NB4 (cell line): Measurements from ENCODE around the gene C4BPB.

Experiments used
- CTCF ChIP-seq: IDR thresholded peaks from one replicate; pipeline ENCODE4 v1.5.1; 2012; ENCODE audit warnings: low read depth, low read length
- MYC ChIP-seq: IDR thresholded peaks from 2 replicates; pipeline ENCODE4 v1.6.1; 2011; ENCODE audit warnings: low read depth, low read length
- POLR2A ChIP-seq: IDR thresholded peaks from 2 replicates; pipeline ENCODE4 v1.6.1; 2011; ENCODE audit warnings: mild to moderate bottlenecking; ENCODE audit not compliant: insufficient read length; ENCODE audit errors: extremely low read depth

GRCh38 chr1:207140536-207140935 lies 51.9 kb downstream of the C4BPB start:
- TF ChIP-seq POLR2A (no peak), CTCF (no peak), MYC (no peak)
